Activated T-cell treated with anti-CD3 and anti-CD28 coated beads, Interleukin-2, amount 50 U/mL, for 1 hour (primary cell): ENCODE results near the gene CYP46A1.
"Not testable (repeated sequence)": the region's sequence is repeated elsewhere in the genome, so short reads cannot be mapped to it uniquely, and the experiment has no call there.

Experiments
- DNase-seq: peaks from one replicate; pipeline ENCODE4 v3.0.0-alpha.2; 2020

Gene CYP46A1

DNA sequence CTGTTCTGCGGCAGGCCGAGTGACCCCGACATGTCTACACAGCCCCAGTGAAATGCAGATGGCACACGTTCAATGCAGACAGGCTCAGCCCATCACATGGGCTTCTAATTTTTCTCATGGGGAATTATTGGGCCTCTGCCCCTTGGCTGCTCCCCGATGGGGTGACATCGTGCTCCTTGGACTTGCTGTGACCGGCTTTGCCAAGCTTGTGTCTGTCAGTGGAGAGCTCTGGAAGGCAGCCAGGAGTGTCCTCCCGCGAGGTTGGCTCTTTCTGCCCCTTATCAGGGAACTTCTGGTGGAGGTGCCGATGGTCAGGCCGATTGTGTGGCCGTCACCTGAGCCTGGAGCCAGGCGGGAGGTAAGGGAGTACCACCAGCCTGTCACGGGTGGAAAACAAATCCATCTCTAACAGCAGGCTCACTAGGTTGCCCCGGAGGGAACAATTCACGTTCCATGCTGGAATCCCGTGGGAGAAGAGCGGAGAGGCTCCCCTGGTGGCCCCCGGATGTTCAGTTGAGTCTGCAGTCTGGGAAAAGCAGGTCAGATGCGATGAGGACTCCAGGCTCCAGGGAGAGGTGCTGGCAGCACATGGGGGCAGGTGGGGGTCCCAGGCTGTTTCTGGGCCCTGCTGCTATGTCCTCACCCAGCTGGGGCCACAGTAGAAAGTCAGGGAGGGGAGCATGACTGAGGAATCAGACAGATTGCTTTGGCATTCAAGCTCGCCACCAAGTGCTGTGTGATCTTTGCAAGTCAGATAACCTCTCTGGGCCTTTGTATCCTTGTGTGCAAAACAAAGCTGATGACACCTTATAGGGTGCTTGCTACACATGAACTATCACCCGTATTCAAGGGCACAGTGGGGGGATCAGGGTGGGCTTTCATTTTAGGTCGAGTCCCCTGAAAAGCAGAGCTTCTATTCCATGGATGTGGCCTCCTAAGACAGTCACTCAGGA, 65.9 kb downstream of the CYP46A1 start:
- DNase-seq: no peak

DNA sequence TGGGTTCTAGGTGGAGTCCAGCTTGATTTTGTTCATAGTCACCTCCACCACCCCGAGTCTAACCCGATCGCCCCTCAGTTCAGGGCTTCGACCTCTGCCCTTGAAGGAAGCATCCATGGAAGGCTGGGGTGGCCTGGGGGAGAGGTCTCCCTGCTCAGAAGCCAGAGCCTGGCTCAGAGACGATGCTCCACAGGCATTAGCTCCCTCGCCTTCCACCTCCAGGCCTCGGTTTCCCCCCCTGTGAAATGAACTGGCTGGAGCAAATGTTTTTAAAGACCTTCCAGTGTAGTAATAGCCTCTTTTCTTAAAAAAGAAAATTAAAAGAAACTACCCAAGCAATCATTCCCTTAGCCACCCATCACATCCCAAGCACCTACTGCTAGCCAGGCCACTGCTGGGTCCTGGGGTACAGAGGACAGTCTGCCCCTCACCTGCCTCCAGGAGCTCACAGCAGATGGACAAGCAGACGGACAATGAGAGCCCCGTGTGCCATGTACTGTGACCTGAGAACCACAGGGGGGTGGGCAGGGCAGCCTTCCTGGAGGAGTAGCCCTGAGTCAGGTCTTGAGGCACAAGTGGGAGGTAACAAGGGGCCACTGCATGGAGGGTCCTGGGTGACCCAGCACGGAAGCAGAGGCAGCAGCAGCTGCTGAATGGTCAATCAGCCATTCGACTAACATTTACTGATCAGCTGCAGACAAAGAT, 66.8 kb downstream of the CYP46A1 start:
- DNase-seq: no peak

DNA sequence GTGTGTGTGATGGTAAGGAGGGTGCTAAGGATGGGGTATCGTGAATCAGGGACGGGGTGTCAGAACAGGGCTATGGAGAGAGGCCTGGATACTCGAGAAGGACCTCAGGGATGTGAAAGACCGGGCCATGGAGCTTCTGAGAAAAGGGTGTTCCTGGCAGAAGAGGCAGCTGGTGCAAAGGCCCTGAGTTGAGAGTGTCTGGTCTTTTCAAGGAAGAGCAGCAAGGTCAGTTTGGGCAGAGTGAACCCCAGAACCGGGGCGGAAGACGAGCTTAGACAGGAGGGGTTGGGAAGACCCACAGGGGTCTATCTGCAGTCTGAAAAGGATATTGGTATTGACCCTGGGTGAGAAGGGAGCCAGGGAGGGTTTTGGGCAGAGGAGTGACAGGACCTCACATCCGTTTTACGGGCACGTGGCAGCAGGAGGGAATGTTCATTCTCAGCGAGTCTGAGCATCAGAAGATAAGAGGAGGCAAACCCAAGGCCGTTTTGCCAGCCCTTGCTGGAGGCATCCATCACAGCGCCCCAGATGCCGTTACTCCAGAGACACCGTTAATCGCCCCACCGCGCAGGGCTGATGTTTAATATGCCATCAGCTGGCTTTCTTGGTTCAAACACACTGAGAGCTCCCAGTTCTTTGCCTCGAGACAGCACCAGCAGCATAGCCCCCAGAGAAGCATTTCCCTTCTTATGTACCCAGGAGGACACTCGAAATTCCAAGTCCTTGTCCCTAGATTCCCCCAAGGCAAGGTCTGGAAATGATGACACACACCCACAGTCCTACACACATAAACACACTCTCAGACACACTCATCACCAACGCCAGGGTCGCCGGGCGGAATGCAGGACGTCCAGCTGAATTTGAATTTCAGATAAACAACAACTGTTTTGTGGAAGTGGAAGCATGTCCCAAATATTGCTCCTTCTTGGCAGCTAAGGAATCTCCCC, 67.7 kb downstream of the CYP46A1 start:
- no peak for DNase-seq

DNA sequence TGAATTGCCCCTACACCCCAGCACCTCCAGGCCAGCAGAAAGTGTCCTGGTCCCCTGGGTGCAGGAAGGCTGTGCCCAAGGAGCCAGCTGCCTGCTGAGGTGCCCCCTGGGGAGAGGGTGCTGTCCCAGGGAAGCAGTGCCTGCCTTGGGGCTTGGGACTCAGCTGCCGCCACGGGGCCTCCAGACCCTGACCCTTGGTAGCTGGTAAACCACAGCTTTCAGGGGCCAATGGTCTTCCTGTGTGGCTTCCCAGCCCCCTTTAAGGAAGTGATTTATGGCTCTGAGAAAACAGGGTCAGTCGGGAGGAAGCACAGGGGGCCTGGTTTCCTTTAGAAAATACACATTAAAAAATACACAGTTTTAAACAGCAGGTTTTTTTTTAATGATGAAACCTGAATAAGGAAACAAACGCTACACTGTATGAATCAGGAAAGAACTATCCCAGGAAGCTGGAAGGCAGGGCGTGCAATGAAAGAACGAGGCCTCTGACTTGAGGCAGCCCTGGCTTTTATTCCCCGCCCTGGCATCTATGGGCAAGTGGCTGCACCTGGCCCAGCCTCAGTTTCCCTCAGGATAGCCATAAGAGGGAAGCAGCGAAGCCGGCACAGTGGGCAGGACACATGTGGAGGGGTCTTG, 68.5 kb downstream of the CYP46A1 start:
- DNase-seq: no peak

DNA sequence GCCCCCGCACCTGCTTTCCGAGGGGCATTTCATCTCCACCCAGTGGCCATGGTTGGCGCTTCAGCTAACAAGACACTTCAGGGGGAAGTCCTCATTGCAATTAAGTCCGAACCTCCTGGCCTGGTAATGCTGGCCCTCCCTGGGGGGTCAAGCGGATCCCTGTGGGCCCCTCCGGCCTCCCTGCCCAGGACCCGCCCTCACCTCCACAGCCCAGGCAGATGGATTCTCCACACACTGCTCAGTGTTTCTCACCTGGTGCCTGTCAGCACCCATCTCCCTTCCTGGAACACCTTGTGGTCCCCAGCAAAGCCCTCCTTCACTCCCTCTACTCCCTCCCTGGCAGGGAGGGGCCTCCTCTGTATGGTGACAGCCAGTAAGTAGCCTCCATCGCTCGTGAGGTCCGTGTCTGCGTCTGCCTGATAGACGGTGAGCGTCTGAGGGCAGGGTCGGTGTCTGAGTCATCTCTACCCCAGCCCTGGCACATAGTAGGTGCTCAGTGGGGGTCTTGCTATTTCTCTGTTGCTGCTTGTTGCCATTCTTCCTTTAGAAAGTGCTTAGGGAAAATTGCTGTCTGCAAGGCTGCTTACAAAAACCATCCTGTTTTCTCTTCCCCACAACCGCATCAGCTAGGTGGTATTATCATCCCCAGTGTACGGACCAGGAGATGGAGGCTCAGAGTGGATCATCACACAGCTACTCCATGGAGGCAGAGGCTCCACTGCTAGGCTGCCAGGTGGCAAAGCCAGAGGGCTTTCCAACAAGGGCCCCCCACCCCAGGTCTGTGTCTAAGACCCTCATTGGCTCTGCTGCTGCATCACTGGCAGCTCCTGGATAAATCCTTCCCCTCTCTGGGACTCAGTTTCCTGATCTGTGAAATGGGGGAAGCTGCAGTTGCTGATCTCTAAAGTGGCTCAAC, 69.4 kb downstream of the CYP46A1 start:
- DNase-seq: no peak

DNA sequence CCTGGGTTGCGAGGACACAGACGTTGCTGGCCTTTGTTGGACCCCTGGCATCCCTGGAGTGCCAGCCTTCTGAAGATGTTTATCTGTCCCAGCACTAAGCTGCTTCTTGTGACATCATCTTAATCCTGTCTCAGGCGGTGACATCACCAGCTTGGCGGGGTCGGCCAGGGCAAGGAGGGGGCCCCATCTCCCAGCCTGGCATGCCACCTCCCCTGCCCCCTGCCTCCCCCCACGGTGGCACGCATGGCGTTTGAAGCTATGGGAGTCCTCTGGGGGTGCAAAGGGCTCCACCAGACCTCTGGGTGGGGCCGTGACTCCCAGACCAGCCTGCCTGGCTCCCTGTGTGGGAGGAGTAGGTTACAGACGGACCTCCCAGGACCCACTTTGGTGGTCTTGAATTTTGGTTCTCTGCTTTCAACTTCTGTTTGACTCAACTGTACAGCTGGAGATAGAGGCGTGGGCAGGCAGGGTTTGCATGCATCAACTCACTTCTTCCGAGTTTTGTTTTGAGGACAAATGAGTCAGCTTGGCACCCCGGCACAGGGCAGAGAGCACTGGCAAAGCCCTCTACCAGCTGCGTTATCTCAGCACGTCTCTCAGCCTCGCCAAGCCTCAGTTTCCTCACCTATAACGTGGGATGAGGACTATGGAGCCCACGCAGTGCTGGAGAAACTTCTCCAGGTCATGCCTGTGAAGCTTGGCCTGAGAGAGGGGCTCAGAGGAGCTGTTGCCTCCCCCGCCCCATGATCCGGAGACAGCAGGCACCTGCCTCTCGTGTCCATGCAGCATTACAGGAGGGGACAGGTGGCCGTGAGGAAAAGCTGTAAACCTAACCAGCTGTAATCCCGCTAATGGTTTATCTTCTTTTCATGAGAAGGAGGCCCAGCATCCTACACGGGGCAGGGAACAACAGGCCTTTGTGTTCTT, 70.3 kb downstream of the CYP46A1 start:
- no peak for DNase-seq

DNA sequence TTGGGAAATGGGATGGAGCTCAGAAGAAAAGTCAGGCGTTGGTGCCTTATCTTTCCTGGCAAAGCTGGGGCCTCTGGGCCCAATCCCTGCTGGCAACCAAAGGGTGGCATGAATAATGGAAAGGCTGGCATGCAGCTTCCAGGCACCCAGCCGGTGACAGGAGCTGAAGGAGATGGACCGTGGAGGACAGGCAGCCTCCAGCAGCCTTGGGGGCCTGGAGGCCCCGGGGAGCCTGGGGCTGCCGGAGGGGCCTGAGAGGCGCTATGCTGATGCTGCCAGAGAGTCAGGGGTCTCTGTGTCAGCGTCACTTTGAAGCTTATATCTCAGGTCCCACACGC, 70.9 kb downstream of the CYP46A1 start:
- no peak for DNase-seq

DNA sequence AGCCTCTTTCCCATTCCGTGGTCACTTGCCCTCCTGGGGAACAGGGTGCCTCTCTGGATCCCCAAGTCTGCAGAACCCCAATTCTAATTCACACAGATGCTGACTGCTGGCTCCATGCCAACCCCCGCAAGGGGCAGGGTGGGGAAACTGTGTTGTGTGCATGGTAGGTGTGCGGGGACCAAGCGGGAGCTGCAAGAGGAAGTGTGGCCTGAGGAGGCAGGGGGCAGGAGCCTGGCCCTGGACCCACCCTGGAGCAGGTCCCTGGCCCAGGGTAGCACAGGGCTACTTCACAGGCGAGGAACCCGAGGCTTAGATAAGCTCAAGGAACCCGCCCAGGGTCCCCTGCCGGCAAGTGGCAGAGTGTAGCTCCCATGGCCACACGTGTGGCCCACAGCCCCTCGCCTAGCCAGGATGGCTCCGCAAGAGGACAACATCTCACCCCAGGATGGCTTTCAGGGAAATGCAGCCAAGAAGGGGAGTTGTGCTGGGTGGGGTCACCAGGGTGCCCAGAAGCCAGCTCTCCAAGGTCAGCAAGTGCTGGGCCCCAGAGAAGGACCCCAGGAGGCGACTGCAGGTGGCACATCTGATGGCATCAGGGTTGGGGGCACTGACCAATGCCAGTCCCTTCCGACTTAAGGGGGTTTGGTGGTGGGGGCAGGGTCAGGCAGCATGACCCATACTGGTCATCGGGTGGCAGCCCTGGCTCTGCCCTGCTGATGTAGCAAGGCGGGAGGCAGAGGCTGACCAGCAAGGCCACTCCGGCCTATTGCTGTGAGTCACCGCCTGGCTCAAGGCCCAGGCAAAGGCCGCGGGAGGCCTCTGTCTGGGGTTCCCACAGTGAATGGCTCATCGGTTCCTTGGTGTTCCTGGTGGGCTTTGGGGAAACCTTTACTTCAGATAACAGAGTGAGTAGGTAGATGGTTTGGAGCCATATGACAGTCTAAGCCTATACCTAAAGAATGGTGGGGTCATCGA, 71.8 kb downstream of the CYP46A1 start:
- no peak for DNase-seq

DNA sequence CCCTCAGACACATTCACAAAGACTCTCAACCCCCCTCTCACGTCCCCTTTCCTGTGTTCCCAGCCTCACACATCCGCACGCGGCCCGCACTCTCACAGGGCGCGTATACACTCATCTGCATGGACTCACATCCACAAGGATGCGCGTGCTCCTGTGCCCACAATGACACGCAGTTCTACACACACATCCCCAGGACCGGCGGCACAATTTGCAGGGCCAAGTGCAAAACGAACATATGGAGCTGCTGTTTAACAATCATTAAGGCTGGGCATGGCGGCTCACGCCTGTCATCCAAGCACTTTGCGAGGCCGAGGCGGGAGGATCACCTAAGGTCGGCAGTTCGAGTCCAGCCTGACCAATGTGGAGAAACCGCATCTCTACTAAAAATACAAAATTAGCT, 72.7 kb downstream of the CYP46A1 start:
- no peak for DNase-seq

DNA sequence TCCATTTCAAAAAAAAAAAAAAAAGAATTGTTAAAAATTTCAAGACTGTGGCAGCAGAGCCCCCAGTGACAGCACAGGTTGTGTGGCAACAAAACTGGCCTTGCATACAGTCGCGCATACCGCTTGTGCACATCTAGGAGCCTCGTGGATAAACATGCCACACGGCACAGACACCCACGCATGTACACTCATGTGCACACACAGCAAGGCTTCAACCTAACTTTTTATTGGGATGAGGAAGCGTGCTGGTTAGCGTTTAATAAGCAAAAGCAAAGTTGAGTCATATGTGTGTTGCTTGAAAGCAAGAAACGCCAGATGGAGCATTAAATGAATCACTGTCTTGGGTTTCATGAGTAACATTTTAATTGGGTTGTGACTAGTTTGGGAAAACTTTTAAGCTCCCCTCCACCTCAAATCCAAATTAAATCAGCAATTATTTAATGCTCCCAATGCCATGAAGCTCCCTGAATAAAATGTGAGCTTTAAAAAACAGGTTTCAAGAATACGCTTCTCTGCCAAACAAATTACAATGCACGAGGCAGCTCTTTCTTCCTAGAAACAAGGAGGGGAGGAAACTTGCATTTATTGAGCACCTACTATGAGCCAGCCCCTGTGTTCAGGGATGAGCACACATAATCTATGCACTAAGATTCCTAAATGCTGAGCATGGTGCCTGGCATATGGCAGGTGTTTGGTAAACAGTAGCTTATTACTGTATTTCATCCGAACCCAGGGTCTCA, 73.4 kb downstream of the CYP46A1 start:
- no peak for DNase-seq

DNA sequence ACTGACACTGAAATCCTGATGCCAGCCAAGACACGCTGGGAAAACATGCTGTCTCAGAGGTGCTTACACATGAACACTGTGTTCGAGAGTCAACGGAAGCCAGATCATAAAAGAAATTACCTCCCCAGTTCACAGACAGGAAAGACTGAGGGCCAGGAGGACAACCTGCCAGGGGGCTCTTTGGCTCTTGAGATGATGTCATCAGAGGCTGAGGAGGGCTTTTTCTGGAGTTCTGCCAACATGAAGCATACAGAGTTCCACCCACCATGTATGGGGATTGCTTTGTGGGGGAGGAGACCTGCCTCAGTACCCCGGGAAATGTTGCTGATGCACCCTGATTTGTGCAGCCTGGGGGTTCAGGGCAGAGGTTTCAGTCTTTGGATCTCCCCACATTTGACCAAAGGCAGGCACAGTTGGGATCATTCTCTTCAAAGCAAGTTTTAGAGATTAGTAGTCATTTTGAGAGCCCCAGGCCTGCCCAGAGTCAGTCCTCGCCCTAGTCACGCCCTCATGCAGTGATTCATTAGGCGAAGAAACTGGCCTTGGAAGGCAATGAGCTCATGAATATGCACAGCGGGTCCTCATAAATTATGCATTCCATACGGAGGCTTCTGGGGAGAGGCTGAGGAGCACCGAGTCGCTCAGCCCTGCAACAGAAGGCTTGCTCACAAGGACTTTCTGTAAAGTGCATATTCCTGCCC, 74.2 kb downstream of the CYP46A1 start:
- DNase-seq: no peak

DNA sequence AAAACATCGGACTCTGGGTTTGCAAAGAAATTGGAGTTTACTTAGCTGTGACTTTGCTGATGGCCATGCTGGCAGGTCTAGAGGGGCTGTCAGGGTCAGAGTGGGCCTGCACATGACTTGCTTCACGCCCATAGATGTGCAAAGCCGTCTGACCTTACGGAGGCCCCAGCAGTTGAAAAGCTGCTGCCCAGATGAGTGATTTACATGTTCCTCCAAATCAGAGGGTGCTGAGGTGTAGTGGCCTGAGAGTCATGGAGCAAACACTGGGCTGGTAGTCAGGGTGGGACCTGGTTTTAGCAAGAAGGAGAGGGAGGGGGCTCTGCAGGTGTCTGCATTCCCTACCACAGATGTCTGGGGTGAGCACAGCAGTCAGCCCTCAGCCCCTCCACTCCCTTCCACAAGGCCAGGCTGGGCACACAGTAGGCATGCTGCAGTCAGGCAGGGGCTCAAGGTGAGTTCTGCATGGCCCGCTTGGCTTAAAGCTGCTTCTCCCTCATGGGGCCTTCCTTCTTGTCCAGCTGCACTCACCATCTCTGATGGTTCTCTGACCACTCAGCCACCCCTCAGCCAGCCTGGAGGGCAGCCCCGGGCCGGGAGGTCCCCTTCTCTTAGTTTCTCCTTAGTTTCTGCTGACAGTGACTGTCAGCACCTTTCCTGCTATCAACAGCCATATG, 74.9 kb downstream of the CYP46A1 start:
- no peak for DNase-seq

DNA sequence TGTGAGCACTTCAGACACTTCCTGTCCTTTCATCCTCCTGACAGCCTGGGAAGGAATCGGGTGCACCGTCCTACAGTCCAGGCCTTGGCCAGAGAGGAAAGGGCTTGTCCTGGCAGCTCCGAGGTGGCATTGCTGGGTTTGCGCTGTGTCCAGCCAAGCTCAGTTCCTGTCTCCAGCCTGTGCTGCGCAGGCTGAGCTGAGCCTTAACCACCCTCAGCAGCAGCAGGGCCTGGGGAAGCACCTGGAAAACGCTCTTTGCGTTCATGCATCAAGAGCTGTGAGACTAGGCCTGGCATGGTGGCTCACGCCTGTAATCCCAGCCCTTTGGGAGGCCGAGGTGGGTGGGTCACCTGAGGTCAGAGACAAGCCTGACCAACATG, 75.4 kb downstream of the CYP46A1 start:
- DNase-seq: no peak

DNA sequence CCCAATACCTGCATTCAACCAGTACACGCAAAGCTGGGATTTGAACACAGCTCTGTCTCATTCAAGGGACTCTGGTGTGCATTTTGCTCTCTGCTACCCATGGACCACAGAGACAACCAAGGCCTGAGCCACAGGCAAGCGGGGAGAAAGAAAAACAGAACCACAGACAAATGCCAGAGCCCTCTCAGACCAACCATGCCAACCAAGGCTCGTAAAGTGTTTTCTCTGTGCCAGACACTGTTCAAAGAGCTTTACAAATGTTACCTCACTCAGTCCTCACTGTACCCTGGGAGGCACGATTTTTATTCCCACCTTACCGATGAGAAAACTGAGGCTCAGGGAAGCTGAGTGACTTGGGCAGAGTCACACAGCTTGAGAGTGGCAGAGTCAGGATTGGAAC, 76.7 kb downstream of the CYP46A1 start:
- no peak for DNase-seq

DNA sequence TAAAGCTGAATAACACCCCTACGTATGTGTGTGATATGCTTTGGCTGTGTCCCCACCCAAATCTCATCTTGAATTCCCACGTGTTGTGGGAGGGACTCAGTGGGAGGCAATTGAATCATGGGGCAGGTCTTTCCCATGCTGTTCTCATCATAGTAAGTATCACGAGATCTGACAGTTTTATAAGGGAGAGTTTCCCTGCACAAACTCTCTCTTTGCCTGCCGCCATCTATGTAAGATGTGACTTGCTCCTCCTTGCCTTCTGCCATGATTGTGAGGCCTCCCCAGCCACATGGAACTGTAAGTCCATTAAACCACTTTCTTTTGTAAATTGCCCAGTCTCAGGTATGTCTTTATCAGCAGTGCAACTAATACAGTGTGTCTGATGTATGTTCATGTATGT, 78.8 kb downstream of the CYP46A1 start:
- not testable (repeated sequence) for DNase-seq

DNA sequence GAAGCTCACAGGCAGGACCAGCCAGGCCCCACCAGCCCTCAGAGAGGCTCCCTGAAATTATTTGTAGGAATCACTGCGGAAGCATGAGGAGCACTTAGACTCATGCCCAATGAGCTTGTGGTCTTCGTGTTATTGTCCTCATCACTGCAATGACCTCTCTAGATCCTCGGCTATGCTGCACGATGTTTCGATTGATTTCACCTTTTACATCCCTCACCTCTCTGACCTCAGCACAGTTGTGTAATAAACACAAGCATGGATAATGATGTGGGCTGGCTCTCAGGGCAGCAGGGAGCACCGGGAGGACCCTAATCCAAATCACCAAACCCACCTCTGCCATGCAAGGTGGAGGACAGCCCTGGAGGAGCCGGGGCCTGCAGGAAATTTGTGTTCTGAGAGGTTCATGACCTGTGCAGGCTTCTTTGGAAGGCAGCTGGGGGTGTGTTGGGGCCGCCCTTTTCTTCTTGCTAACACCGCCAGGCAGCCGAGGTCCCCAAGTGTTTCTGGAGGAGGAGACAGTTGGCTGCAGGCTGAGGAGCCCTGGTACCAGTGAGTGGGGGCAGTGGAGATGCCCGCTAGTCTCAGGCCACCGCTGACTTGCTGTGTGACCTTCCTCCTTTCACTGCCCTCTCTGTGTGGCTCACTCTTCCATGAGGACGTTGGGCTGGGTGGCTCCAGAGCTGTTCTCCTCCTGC, 79.6 kb downstream of the CYP46A1 start:
- DNase-seq: no peak
